HepG2 (cell line): Measurements from ENCODE around the gene PDCD11. TPM values are rescaled to one million over a fixed set of nuclear protein-coding genes. Genes with fewer than 3 reads are reported as not detected.

Source experiments
- CBX1 ChIP-seq: IDR thresholded peaks from one replicate; pipeline ENCODE4 v1.6.1; 2016; ENCODE audit warnings: antibody characterized with exemption, low read depth
- CHD4 ChIP-seq: fragments of 200-600 bp; sonication (generic); IDR thresholded peaks from 2 replicates; pipeline ENCODE4 v1.7.0; 2017; ENCODE audit warnings: mild to moderate bottlenecking, low read length, borderline replicate concordance
- DRAP1 ChIP-seq: IDR thresholded peaks from 2 replicates; pipeline ENCODE4 v1.6.1; 2016; ENCODE audit warnings: missing genetic modification reagents, missing compliant biosample characterization
- FOSL1 ChIP-seq: sonication (generic); formaldehyde crosslinking; IDR thresholded peaks from 2 replicates; pipeline ENCODE4 v1.9.0; 2021; ENCODE audit warnings: missing genetic modification reagents, borderline replicate concordance
- GMEB2 ChIP-seq: IDR thresholded peaks from 2 replicates; pipeline ENCODE4 v1.6.1; 2016; ENCODE audit warnings: missing biosample characterization, missing genetic modification reagents, low read depth
- GTF3A ChIP-seq: sonication (generic); formaldehyde crosslinking; conservative IDR thresholded peaks from 2 replicates; pipeline ENCODE4 v1.4.0; 2020; ENCODE audit warnings: mild to moderate bottlenecking, missing genetic modification reagents
- HIC2 ChIP-seq: sonication (generic); formaldehyde crosslinking; IDR thresholded peaks from 2 replicates; pipeline ENCODE4 v1.9.0; 2022; ENCODE audit warnings: low read depth, missing genetic modification reagents
- KLF6 ChIP-seq: IDR thresholded peaks from 2 replicates; pipeline ENCODE4 v1.8.0; 2016; ENCODE audit warnings: missing biosample characterization, missing genetic modification reagents
- MLLT10 ChIP-seq: sonication (generic); formaldehyde crosslinking; IDR thresholded peaks from 2 replicates; pipeline ENCODE4 v1.4.0; 2020; ENCODE audit warnings: missing genetic modification reagents
- NONO ChIP-seq, 2 experiments: fragments of 450-650 bp in 1 of 2; sonication (generic) in 1 of 2; formaldehyde crosslinking in 1 of 2; IDR thresholded peaks in 1 of 2; conservative IDR thresholded peaks in 1 of 2; 2 replicates each; pipeline versions ENCODE4 v1.6.1 to v1.8.0; 2017 to 2022; ENCODE audit warnings: mild to moderate bottlenecking in 1 of 2, missing genetic modification reagents in 1 of 2, moderate library complexity in 1 of 2
- TOPORS ChIP-seq: sonication (generic); formaldehyde crosslinking; IDR thresholded peaks from 2 replicates; pipeline ENCODE4 v1.8.0; 2023; ENCODE audit warnings: mild to moderate bottlenecking, missing genetic modification reagents
- ZNF292 ChIP-seq: sonication (generic); formaldehyde crosslinking; IDR thresholded peaks from 2 replicates; pipeline ENCODE4 v1.8.1; 2022; ENCODE audit warnings: mild to moderate bottlenecking, low read depth, missing genetic modification reagents, borderline replicate concordance
- ZNF318 ChIP-seq: sonication (generic); formaldehyde crosslinking; IDR thresholded peaks from 2 replicates; pipeline ENCODE4 v1.4.0; 2020; ENCODE audit warnings: mild to moderate bottlenecking, missing genetic modification reagents
- ZNF619 ChIP-seq: sonication (generic); formaldehyde crosslinking; IDR thresholded peaks from 2 replicates; pipeline ENCODE4 v1.4.0; 2020; ENCODE audit warnings: mild to moderate bottlenecking, missing genetic modification reagents
- ZSCAN12 ChIP-seq: sonication (generic); formaldehyde crosslinking; IDR thresholded peaks from 2 replicates; pipeline ENCODE4 v1.9.0; 2021; ENCODE audit warnings: mild to moderate bottlenecking, missing genetic modification reagents
- polyA plus RNA-seq, 8 experiments: library from polyadenylated mRNA; depleted of rRNA in 3 of 8; stranded (reverse) in 7 of 8; unstranded in 1 of 8; fragments of >200 nt; fragmentation: Illumina TruSeq in 4 of 8; extraction: Trizol in 4 of 8; gene quantifications; 2 replicates each; pipeline versions ENCODE4 v1.2.1 to v1.2.3, GENCODE V29; 2011 to 2016; ENCODE audit warnings: low read depth in 4 of 8, missing spikeins in 1 of 8, mixed read lengths in 1 of 8; ENCODE audit not compliant: insufficient read depth in 1 of 8
- total RNA-seq, 5 experiments: library from RNA; depleted of rRNA; stranded (reverse); fragments of >200 nt; fragmentation: Illumina TruSeq; extraction: Trizol; gene quantifications; 2 replicates each; pipeline ENCODE4 v1.2.3, GENCODE V29; 2016; ENCODE audit warnings: low read depth in 1 of 5

The PDCD11 gene
- total and polyA plus RNA-seq, 2 of the 13 experiments (the other 11 are each of a cell fraction or from before 2014, with no cell fraction given), result 12.8 to 52.8 TPM

GRCh38 chr10:103350517-103351260 lies 45.7 kb upstream of the PDCD11 start, which contains the start of gene PCGF6 (continued):
- peak; percentile 55; the same call in 1 of the 2 replicates for TF ChIP-seq ZNF318 (CRISPR knock-in tag)
- TF ChIP-seq GTF3A (CRISPR knock-in tag), result no peak
- 0 out of 2 replicates have a peak, but pooled peaks have one; percentile 20 for TF ChIP-seq ZNF619
- no peak; the same call in 1 of the 2 replicates for TF ChIP-seq KLF6 (CRISPR knock-in tag)
- no peak for TF ChIP-seq MLLT10 (CRISPR knock-in tag)
- no peak for TF ChIP-seq GMEB2
- no peak for TF ChIP-seq CBX1
- no peak for TF ChIP-seq ZNF292 (CRISPR knock-in tag)
- TF ChIP-seq CHD4, result no peak
- 0 out of 2 replicates have a peak, but pooled peaks have one; percentile 42 for TF ChIP-seq DRAP1 (CRISPR knock-in tag)
- TF ChIP-seq ZSCAN12 (CRISPR knock-in tag), result no peak
- TF ChIP-seq FOSL1, result no peak
- no peak for TF ChIP-seq TOPORS (CRISPR knock-in tag)
- no peak for TF ChIP-seq NONO (IDR thresholded peaks at IDR 0.05)
- TF ChIP-seq NONO (CRISPR knock-in tag; conservative IDR thresholded peaks at IDR 0.05), result no peak
- TF ChIP-seq HIC2 (CRISPR knock-in tag), result no peak
